Limb (tissue), 2 donors: ENCODE data around the gene GPC5.
"Not testable (repeated sequence)": the region's sequence is repeated elsewhere in the genome, so short reads cannot be mapped to it uniquely, and the experiment has no call there.

Experiments
- DNase-seq, 2 donors: peaks; one replicate each; pipeline ENCODE4 v3.0.0-alpha.2; 2016; ENCODE audit errors: extremely low spot score in 2 of 2

Gene GPC5

DNA sequence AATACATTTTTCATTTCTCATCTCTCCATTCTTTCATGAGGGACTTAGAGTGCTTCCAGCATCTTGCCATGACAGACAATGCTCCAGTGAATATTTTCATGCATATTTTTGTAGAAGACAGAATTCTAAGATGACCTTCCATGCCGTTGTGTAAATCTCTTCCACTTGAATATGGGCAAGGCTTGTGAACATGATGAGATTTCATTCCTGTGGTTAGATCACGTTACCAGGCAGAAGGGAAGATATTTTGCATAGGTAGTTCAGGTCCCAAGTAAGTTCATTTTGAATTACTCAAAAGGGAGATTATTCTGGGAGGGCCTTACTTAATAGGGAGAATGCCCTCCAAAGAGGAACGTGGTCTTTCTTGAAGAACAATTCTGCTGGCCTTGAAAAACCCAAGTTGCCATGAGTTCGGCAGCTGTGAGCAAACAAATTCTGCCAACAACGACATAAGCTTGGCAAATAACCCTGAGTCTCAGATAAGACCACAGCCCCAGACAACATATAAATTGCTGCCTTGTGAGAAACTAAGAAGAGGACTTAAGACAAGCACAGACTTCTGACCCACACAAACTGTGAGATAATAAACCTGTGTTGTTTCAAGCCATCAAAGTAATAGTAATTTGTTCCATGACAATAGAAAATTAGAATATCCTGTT is 1427.6 kb downstream of the GPC5 start:
- no peak for DNase-seq

DNA sequence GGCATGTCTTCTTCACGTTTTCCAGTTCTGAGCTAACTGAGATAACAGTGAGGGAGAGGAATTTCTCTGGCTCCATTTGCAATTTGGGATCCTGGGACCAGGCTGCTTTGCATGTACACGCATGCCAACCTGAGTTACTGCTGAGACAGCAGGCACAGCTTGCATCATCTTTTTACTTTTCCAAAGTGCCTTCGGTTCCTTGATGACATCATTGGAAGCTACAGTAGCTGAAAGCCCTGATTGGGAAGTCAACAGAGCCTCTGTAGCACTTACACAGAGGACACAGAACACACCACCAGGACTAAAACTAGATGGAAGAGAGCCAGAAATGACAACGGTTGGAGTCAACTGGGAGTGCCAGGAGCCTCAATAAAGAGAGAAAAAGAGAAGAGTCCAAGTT is 1429.1 kb downstream of the GPC5 start:
- no peak for DNase-seq

DNA sequence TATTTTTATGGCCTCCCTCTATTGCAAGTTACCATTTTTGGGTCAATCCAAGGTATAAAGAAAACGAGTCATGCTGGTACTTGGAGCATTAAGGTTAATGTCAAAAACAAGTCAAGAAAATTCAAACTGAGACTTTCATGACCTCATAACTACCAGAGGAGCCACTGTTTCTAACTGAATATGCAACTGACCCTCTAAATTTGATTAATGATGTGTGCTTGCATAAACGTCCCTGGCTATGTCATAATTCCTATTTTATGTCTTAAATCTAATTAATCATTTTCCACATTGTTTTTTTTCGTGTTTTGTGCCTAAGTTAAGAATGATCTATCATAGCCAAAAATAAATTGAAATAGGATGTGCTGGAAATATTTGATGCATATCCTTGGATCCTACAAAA is 1431.5 kb downstream of the GPC5 start:
- no peak for DNase-seq

DNA sequence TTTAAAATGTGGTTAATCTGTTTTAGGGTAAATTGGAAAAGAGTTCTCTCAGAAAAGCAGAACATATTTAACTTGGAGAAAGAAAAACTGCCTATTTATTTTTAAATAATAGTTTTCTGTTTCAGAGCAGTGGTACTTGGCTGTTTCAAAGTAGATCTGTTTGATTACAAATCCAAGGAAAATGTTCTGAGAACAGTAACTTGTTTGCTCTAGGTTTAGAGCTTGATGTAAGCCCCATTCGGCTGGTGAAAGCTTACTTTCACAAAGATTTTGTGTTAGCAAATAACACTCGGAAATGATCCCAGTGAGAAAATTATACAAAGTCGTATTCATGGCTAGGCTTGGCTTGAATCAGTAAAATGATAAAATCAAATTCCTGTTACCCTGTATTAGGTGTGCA is 1432.4 kb downstream of the GPC5 start:
- no peak for DNase-seq

DNA sequence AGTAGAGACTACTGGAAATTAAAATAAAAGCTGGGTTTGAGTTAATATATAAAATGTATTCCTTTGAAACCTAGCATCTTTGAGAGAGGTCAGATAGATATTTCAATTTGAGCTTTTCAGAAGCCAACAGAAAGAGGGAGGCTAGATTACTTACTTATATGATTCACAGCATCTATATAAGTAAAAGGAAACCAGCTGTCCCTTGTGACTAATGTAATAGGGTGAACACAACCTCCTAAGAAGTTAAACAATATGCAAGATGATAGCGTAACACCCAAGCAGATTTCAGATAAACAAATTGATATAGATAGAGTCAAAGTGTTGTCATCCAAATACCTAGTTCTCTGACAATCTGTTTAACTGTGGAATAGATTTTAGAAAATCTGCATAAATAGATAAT is 1434.7 kb downstream of the GPC5 start:
- no peak for DNase-seq

DNA sequence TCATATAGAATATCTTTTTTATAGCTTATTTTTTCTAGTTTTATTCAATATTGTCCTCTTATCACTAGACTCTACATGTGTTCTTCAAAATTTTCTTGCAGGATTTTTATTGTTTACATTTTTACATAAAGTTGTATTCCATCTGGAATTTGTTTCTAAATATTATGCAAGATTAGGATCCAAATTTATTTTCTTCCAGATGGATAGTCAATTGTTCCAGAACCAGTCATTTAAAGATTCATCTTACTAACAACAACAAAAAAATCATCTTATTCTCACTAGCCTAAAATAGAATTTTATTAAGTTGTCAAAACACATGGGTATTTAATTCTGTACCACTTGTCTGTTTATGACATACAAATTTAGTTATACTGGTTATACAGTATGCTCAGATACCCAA is 1437.8 kb downstream of the GPC5 start:
- DNase-seq: no peak

DNA sequence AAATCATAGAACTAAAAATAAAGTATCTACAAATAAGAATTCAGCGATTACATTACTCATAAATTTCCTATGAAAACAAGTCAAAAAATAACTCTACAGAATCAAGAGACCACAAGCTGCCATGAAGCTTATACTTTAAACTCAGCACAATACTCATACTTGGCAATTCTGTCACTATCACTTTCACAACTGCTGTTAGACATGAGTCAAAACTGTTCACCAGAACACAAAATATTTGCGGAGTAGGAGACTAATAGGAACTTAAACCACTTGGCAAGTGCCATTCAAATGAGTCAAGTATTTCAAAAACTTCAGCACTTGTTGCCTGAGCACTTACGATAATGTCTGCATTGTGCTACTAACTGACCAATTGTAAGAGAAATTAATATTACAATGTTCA is 1440.4 kb downstream of the GPC5 start:
- DNase-seq: no peak

DNA sequence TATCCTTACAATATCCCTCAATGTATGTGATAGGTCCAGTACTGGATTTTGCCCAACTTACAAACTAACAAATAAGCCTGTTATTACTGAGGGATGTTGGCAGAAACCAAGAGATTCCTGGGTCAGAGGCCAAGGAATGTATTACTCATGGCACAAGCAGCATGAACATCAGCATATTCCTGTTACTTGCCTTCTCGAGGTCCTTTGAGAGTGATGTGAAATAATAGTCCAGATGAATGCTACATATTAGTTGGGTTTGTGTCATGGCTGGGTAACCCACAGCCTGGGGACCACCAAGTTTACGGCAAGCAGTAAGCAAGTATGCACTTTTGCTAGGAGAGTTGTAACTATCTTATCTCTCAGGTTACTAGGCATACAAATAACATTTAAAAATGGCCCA is 1443.7 kb downstream of the GPC5 start:
- DNase-seq: no peak

DNA sequence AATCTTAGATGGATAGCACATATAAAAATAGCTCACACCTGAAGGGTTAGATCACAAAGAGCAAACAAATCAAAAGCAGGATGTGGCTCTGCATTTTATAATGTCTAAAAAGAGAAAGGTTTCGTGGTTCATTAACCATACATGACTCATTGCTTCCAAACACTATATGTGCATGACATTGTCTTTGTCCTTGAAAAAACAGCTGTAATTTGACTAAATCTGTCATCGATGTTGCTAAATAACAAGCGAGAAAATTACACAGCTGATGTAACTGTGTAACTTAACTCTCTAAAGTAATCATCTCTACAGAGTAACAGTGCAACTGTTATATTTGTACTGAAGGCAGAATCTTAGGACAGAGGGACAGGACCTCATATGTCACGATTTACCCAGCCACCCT is 1445.1 kb downstream of the GPC5 start:
- no peak for DNase-seq

DNA sequence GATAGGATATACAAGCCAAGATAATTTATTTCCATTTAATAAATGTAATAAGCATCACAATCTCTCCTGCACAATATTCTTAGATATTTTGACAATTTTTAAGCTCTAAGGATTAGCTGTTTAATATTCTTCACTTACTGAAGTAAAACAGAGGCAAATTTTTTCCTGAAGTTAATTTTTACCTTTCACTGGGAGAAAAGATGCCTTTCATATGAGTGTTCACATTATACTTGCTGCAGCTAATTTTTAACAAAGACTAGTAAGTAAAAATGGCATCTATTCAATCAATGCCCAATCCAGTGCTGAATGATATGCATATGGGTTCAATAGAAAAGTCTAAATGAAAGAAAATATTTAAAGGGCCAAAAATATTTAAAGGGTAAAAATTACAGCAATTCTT is 1451.0 kb downstream of the GPC5 start:
- DNase-seq: no peak

DNA sequence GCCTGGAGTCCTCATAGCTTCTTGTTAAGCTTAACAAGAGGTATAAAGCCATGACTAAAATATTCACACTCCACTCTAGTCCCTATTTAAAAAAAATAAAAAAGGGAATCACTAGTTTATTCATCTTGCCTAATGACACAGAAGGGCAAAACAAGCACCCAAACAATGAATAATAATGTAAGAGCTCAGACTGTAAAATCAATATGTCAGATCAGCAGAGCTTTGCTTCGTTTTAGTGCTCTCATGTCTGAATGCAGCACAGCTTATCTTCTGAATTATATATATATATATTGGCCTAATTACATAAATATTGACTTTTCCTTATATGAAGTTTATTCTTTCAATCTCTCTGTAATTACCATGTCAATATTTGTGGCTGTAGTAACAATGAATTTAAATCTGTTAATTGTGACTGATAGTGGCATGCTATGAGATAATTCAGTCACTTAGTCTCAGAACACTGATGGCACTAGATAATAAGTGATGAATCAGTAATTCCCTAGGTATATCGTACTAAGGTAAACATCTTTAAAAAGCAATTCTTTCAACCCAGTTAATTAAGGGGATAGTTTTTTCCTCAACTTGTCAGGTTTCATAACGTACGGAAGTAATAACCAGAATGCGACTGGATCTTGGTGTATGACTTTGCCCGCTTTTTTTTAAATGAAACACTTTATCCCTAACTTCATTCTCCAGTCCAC is 1466.3 kb downstream of the GPC5 start:
- DNase-seq: no peak

DNA sequence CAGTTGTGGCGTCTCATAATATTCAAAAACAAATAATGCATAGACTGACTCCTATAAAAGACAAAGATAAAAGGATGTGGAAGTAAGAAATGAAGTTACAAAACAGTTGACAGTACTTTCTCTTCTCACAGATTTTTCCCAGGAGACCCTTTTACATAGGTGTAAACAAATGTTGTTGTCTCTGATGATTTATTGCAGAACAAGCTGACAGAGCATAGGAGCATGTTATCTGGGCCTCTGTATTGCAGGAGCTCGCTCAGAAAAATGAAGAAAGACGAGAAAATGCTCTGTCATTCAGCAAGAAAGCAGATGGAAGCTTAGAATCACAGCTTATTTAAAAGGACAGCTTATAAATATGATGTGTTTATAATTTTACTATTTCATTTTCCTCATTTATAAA is 1474.6 kb downstream of the GPC5 start:
- no peak for DNase-seq

DNA sequence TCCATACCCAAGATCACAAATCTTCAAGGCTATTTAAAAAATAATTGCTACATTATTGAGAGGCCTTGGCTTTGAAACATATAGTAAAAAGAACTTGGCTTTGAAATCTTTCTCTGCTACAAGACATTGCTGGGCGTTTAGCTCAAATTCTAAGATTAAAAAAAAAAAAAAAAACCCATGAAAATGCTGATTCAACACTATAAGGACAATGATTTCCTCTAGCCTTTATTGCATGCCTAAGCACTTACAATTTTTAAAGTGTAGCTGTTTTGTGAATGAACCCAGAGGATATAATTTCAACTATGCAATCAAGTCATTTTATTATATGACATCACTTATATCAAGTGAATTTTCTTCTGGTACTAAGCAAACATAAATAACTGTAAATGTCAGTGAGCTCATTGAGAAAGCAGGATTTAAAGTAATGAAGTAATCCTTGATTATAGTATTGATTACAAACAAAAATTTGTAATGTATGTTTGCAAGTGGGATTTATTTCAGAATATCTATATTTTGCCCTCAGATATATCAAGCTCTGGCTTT is 1488.2 kb downstream of the GPC5 start:
- DNase-seq: no peak

DNA sequence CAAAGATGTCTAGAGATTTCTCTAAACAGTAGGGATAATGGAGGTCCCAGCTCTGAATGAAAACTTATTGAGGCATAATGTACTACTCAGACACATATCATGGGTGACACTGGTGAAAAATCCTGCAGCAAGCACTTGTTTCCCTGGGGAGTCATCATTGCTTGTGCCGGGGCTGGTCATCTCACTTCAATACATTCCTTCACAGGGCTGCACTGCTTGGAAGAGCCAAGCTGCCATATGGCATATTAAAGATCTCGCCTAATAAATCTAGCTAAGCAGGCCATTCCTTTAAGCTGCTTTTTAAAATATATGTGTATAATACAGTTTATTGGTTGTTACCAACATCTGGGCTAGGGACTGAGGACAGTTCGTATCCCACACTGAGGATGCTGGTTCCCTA is 1496.0 kb downstream of the GPC5 start:
- no peak for DNase-seq

DNA sequence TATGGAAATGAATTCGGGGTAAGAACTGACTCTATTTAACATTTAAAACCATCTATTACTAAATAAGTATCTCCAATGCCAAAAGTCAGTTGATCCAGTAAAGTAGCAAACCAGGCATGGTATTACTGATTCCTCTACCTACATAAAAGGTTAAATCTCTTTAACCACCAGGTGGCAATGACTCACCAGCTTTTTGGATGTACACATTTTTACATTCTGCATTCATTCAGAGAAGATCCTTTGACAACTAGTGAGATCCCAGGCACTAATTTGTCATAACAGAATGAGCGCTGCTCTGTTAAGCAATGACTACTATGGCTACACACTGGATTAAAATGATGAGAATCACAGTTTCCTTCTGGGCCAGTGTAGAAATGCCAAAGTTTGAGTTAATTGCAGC is 1498.4 kb downstream of the GPC5 start:
- no peak for DNase-seq

DNA sequence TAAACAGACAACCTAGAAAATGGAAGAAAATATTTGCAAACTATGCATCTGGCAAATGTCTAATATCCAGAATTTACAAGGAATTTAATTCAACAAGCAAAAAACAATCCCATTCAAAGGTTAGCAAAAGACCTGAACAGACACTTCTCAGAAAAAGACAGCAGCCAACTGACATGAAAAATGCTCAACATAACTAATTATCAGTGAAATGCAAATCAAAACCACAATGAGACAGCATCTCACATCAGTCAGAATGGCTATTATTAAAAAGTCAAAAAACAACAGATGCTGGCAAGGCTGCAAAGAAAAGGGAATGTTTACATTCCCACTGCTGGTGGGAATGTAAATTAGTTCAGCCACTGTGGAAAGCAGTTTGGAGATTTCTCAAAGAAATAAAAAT is 1500.5 kb downstream of the GPC5 start:
- DNase-seq: not testable (repeated sequence)

DNA sequence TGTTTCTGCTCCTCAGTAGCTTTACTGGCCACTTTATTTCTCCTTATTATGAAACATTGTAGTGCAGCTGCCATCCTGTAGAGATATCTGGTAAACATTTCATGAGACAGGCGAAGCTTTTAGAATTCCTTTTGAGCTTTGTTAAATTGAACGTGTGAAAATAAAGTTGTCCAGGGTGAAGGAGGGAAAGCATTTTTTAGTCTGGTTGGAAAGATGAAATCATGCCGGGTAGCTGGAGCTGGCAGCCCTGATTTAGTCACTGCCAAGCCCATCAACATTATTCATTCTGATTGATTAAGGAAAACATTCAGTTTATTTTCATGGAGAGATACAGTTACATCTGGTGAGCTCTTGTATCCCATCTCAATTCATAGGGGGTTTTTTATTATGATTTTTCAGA is 1502.0 kb downstream of the GPC5 start:
- no peak for DNase-seq

DNA sequence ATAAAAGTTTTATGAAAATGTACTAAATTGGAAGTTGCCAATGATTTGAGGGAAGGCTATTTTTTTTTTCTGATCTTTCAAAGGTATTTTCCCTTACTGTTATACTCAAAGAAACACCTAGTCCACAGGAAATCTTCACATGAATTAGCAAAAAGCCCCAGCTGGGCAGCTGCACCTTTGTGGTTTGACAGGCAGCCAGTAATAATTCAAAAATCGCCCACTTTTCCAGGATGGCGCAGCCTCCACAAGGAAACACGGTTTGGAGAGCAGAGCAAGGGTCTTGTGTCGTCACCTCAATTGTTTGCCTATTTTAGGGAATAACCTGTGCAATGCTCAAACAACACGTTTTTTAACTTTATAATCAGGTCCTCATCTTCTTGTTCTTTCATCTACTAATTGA is 1503.3 kb downstream of the GPC5 start:
- DNase-seq: no peak

DNA sequence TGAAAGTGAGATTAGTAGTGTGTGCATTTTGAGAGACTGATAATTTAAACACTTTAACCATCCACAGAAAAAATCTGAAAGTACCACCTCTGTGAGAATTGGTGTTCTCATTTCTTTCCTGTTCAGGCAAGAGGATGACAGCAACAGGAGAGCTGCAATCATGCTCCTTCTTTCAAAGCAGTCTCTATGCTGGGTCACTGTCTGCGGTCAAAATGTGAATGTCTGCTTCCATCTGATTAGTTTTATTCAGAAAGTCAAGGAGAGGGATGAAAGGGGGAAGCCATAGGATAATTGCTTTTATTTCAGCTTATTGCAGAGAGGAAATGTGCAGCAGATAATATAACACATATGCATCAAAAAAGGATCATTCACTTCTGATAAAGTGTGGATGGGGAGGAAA is 1514.2 kb downstream of the GPC5 start:
- DNase-seq: no peak

DNA sequence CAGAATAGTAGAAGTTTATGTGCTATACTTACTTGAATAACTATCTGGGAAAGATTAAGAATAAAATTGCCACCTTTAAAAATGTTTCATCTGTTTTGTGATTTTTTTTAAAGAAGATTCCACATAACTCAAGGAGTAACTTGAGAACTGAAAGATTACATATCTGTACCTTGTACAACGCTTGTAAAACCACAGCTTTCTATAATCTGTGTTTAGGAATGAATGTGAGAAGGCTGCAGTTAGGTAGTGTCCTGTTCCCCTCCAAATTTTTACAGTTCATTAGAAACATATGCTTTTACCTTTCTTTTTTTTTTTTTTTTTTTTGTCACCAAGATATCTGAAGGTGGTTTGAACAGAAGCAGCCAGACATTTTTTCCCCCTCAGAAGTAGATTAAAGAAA is 1515.4 kb downstream of the GPC5 start:
- no peak for DNase-seq
